ENCODE results near the gene TENM4.
A peak's percentile ranks its signal among the peaks of the same experiment; 100 is the strongest.

DNA sequence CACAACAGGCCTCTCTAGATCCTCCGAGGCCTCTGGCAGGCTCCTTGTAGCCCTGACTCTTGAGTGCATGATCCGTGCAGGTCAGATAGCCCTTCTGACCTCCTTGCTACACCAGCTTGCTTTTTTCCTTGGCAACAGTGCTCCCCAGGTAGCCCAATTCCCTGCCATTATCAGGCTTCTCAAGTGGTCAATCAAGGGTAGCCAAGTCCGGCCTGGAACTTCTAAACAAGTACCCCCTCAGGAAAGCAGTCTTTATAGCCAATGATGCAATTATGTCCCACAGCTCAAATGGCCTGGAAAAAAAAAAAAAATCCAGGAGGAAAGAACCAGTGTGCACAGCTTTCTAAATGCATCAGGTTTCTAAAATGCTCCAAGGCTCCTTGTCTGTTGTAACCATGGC lies 59.8 kb downstream of the TENM4 start:
- TF ChIP-seq, protein P1, sequence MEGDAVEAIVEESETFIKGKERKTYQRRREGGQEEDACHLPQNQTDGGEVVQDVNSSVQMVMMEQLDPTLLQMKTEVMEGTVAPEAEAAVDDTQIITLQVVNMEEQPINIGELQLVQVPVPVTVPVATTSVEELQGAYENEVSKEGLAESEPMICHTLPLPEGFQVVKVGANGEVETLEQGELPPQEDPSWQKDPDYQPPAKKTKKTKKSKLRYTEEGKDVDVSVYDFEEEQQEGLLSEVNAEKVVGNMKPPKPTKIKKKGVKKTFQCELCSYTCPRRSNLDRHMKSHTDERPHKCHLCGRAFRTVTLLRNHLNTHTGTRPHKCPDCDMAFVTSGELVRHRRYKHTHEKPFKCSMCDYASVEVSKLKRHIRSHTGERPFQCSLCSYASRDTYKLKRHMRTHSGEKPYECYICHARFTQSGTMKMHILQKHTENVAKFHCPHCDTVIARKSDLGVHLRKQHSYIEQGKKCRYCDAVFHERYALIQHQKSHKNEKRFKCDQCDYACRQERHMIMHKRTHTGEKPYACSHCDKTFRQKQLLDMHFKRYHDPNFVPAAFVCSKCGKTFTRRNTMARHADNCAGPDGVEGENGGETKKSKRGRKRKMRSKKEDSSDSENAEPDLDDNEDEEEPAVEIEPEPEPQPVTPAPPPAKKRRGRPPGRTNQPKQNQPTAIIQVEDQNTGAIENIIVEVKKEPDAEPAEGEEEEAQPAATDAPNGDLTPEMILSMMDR (IDR thresholded peaks at IDR 0.05; ENCODE audit: poor library complexity, severe bottlenecking) = no peak
- TF ChIP-seq POLR2AphosphoS5 (IDR thresholded peaks at IDR 0.05) = peak; percentile 42
- no peak for TF ChIP-seq EZH2 (IDR thresholded peaks at IDR 0.05; ENCODE audit: borderline replicate concordance, insufficient read depth, low read length, poor library complexity, severe bottlenecking)
- no peak for TF ChIP-seq MXI1 (conservative IDR thresholded peaks at IDR 0.05; ENCODE audit: poor library complexity, severe bottlenecking)
- TF ChIP-seq, protein P2, sequence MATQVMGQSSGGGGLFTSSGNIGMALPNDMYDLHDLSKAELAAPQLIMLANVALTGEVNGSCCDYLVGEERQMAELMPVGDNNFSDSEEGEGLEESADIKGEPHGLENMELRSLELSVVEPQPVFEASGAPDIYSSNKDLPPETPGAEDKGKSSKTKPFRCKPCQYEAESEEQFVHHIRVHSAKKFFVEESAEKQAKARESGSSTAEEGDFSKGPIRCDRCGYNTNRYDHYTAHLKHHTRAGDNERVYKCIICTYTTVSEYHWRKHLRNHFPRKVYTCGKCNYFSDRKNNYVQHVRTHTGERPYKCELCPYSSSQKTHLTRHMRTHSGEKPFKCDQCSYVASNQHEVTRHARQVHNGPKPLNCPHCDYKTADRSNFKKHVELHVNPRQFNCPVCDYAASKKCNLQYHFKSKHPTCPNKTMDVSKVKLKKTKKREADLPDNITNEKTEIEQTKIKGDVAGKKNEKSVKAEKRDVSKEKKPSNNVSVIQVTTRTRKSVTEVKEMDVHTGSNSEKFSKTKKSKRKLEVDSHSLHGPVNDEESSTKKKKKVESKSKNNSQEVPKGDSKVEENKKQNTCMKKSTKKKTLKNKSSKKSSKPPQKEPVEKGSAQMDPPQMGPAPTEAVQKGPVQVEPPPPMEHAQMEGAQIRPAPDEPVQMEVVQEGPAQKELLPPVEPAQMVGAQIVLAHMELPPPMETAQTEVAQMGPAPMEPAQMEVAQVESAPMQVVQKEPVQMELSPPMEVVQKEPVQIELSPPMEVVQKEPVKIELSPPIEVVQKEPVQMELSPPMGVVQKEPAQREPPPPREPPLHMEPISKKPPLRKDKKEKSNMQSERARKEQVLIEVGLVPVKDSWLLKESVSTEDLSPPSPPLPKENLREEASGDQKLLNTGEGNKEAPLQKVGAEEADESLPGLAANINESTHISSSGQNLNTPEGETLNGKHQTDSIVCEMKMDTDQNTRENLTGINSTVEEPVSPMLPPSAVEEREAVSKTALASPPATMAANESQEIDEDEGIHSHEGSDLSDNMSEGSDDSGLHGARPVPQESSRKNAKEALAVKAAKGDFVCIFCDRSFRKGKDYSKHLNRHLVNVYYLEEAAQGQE (IDR thresholded peaks at IDR 0.05; ENCODE audit: borderline replicate concordance) = peak; percentile 90
- TF ChIP-seq SMC3 (conservative IDR thresholded peaks at IDR 0.05; ENCODE audit: poor library complexity) = no peak
- no peak for TF ChIP-seq EP300 (conservative IDR thresholded peaks at IDR 0.05; ENCODE audit: poor library complexity, severe bottlenecking)
- no peak for TF ChIP-seq RAD21 (conservative IDR thresholded peaks at IDR 0.05)
- no peak for TF ChIP-seq TAF1 (IDR thresholded peaks at IDR 0.05; ENCODE audit: low read depth)
